Measurements from ENCODE around the gene DHRSX. TPM values are rescaled to one million over a fixed set of nuclear protein-coding genes. Genes with fewer than 3 reads are reported as not detected.

Gene DHRSX
- total RNA-seq, 1 donor from 2014 or later: 42.2 TPM

- no peak for DNase-seq (ENCODE audit: extremely low spot score, unreplicated experiment)
- no peak for TF ChIP-seq CTCF (IDR thresholded peaks at IDR 0.05)
- no peaks in the 10 kb centered on the region for H3K27me3 Mint-ChIP-seq (ENCODE audit: unreplicated experiment)
- peaks cover 12% of the 10 kb centered on the region for H3K36me3 Mint-ChIP-seq (ENCODE audit: unreplicated experiment)
- H3K4me3 Mint-ChIP-seq (ENCODE audit: unreplicated experiment): no peak overlapping the region
- no peak overlapping the region for H3K27ac Mint-ChIP-seq (ENCODE audit: unreplicated experiment)
- H3K4me1 Mint-ChIP-seq (ENCODE audit: unreplicated experiment): peaks cover 32% of the 10 kb centered on the region
- no peaks in the 10 kb centered on the region for H3K9me3 Mint-ChIP-seq (ENCODE audit: unreplicated experiment)
Observed at GRCh38 chrX:2401201-2401589, 99.6 kb downstream of the DHRSX start.

GRCh38 chrX:2398064-2398656 is 102.6 kb downstream of the DHRSX start:
- no peak for DNase-seq (ENCODE audit: extremely low spot score, unreplicated experiment)
- peaks cover 20% of the 10 kb centered on the region for H3K36me3 Mint-ChIP-seq (ENCODE audit: unreplicated experiment)
- no peak for TF ChIP-seq CTCF (IDR thresholded peaks at IDR 0.05)
- H3K4me3 Mint-ChIP-seq (ENCODE audit: unreplicated experiment): no peak overlapping the region
- H3K4me1 Mint-ChIP-seq (ENCODE audit: unreplicated experiment): peaks cover 30% of the 10 kb centered on the region
- no peaks in the 10 kb centered on the region for H3K27me3 Mint-ChIP-seq (ENCODE audit: unreplicated experiment)
- H3K27ac Mint-ChIP-seq (ENCODE audit: unreplicated experiment): peak overlapping the region; percentile 24
- H3K9me3 Mint-ChIP-seq (ENCODE audit: unreplicated experiment): no peaks in the 10 kb centered on the region

- H3K4me3 Mint-ChIP-seq (ENCODE audit: unreplicated experiment): no peak overlapping the region
- H3K27ac Mint-ChIP-seq (ENCODE audit: unreplicated experiment): peak overlapping the region; percentile 50
- no peak for DNase-seq (ENCODE audit: extremely low spot score, unreplicated experiment)
- H3K27me3 Mint-ChIP-seq (ENCODE audit: unreplicated experiment): no peaks in the 10 kb centered on the region
- H3K4me1 Mint-ChIP-seq (ENCODE audit: unreplicated experiment): peaks cover 30% of the 10 kb centered on the region
- H3K36me3 Mint-ChIP-seq (ENCODE audit: unreplicated experiment): peaks cover 19% of the 10 kb centered on the region
- no peaks in the 10 kb centered on the region for H3K9me3 Mint-ChIP-seq (ENCODE audit: unreplicated experiment)
- TF ChIP-seq CTCF (IDR thresholded peaks at IDR 0.05): no peak
Observed at GRCh38 chrX:2397229-2398063, 103.3 kb downstream of the DHRSX start.

GRCh38 chrX:2395261-2395992 is 105.3 kb downstream of the DHRSX start:
- Mint-ChIP-seq H3K27me3 (ENCODE audit: unreplicated experiment) (no peaks in the 10 kb centered on the region), H3K27ac (ENCODE audit: unreplicated experiment) (no peak overlapping the region), H3K4me3 (ENCODE audit: unreplicated experiment) (no peak overlapping the region), H3K9me3 (ENCODE audit: unreplicated experiment) (no peaks in the 10 kb centered on the region), H3K4me1 (ENCODE audit: unreplicated experiment) (peaks cover 28% of the 10 kb centered on the region), H3K36me3 (ENCODE audit: unreplicated experiment) (peaks cover 25% of the 10 kb centered on the region)
- no peak for DNase-seq (ENCODE audit: extremely low spot score, unreplicated experiment)
- no peak for TF ChIP-seq CTCF (IDR thresholded peaks at IDR 0.05)

All from osteocyte (in vitro differentiated cells).